Measurements from ENCODE around the gene NTNG2.

NTNG2 gene

GRCh38 chr9:132190966-132191365 is 29.1 kb downstream of the NTNG2 start:
- TF ChIP-seq CTCF (IDR thresholded peaks at IDR 0.05; ENCODE audit: low read depth, low read length): no peak

DNA sequence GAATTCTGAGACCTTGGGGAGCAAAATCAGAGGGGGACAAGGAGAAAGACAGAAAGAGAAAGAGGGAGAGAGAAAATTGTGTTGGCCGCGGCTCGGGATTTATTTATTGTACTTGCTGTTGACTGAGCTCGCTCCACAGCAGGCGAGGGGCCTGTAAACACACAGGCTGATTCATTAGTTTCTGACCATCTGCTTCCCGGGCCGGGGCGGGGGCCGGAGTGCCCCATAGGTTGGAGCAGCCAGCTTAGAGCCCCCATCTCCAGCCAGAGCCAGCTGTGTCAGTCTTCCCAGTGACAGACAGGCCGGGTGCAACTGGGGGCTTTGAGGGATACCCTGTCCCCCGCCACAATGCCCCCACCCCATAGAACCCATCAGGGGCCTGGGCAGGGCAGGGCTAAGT is 30.9 kb downstream of the NTNG2 start:
- no peak overlapping the region for H3K4me3 ChIP-seq (replicated peaks in 1 of 2; ENCODE audit: low read depth in 2 of 2, low read length in 2 of 2)
- no peak for DNase-seq (ENCODE audit: low read depth in 2 of 2)
- no peak for TF ChIP-seq CTCF (IDR thresholded peaks at IDR 0.05; ENCODE audit: low read depth, low read length)

More at GRCh38 chr9:132190966-132191365, 29.1 kb downstream of the NTNG2 start:
- no peak for DNase-seq (ENCODE audit: low read depth in 2 of 2)
- H3K4me3 ChIP-seq (replicated peaks in 1 of 2; ENCODE audit: low read depth in 2 of 2, low read length in 2 of 2): no peak overlapping the region

- no peak overlapping the region for H3K4me3 ChIP-seq (replicated peaks in 1 of 2; ENCODE audit: low read depth in 2 of 2, low read length in 2 of 2)
- no peak for TF ChIP-seq CTCF (IDR thresholded peaks at IDR 0.05; ENCODE audit: low read depth, low read length)
- no peak for DNase-seq (ENCODE audit: low read depth in 2 of 2)
Observed at GRCh38 chr9:132193227-132194124, 31.6 kb downstream of the NTNG2 start.

- no peak overlapping the region for H3K4me3 ChIP-seq (replicated peaks in 1 of 2; ENCODE audit: low read depth in 2 of 2, low read length in 2 of 2)
- no peak for TF ChIP-seq CTCF (IDR thresholded peaks at IDR 0.05; ENCODE audit: low read depth, low read length)
- DNase-seq (ENCODE audit: low read depth in 2 of 2): no peak
Observed at GRCh38 chr9:132194508-132194907, 32.6 kb downstream of the NTNG2 start.

DNA sequence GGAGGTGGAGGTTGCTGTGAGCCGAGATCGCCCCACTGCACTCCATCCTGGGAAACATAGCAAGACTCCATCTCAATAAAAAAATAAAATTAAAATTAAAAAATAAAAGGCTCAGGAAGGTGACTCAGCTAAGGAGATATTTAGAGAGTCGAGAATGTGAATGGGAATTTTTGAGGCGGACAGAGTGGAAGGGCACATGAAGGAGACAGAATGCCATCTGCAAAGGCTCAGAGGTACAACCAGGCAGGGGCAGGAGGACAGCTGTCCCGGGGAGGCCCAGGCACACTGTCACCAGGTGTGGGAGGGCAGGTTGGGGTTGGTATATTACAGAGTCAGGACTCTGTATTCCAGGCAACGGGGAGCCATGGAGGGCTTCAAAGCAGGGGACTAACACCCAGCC is 35.5 kb downstream of the NTNG2 start:
- no peak for TF ChIP-seq CTCF (IDR thresholded peaks at IDR 0.05; ENCODE audit: low read depth, low read length)
- DNase-seq (ENCODE audit: low read depth in 2 of 2): no peak
- no peak overlapping the region for H3K4me3 ChIP-seq (replicated peaks in 1 of 2; ENCODE audit: low read depth in 2 of 2, low read length in 2 of 2)

DNA sequence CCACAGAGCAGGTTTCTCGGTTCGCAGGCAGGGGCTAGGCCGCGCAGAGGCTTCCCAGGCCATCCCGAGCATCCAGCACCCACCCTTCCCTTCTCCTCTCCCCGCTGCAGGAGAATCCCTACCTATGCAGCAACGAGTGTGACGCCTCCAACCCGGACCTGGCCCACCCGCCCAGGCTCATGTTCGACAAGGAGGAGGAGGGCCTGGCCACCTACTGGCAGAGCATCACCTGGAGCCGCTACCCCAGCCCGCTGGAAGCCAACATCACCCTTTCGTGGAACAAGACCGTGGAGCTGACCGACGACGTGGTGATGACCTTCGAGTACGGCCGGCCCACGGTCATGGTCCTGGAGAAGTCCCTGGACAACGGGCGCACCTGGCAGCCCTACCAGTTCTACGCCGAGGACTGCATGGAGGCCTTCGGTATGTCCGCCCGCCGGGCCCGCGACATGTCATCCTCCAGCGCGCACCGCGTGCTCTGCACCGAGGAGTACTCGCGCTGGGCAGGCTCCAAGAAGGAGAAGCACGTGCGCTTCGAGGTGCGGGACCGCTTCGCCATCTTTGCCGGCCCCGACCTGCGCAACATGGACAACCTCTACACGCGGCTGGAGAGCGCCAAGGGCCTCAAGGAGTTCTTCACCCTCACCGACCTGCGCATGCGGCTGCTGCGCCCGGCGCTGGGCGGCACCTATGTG is 36.1 kb downstream of the NTNG2 start:
- no peak for TF ChIP-seq CTCF (IDR thresholded peaks at IDR 0.05; ENCODE audit: low read depth, low read length)
- no peak overlapping the region for H3K4me3 ChIP-seq (replicated peaks in 1 of 2; ENCODE audit: low read depth in 2 of 2, low read length in 2 of 2)
- no peak for DNase-seq (ENCODE audit: low read depth in 2 of 2)

All from cardiac fibroblast (primary cell).